ENCODE results near the gene CTIF.
"Not testable (repeated sequence)": the region's sequence is repeated elsewhere in the genome, so short reads cannot be mapped to it uniquely, and the experiment has no call there.

Gene CTIF

GRCh38 chr18:48643262-48643661 is 104.4 kb downstream of the CTIF start:
- DNase-seq: no peak
- no peak for ATAC-seq

- ATAC-seq (no peak), DNase-seq (no peak)
Observed at GRCh38 chr18:48644029-48644428, 105.2 kb downstream of the CTIF start.

- ATAC-seq (no peak), DNase-seq (no peak)
Observed at GRCh38 chr18:48645427-48646002, 106.7 kb downstream of the CTIF start.

- no peak for DNase-seq
- no peak for ATAC-seq
Observed at GRCh38 chr18:48646976-48647375, 108.1 kb downstream of the CTIF start.

DNA sequence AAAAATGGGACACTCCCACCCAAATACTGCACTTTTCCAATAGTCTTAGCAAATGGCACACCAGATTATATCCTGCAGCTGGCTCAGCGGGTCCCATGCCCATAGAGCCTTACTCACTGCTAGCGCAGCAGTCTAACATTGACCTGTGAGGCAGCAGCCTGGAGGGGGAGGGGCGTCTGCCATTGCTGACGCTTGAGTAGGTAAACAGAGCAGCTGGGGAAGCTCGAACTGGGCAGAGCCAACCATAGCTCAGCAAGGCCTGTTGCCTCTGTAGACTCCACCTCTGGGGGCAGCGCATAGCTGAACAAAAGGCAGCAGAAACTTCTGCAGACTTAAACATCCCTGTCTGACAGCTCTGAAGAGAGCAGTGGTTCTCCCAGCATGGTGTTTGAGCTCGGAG is 110.4 kb downstream of the CTIF start:
- DNase-seq (no peak), ATAC-seq (no peak)

GRCh38 chr18:48654591-48654990 is 115.8 kb downstream of the CTIF start:
- DNase-seq, ATAC-seq: not testable (repeated sequence)

DNA sequence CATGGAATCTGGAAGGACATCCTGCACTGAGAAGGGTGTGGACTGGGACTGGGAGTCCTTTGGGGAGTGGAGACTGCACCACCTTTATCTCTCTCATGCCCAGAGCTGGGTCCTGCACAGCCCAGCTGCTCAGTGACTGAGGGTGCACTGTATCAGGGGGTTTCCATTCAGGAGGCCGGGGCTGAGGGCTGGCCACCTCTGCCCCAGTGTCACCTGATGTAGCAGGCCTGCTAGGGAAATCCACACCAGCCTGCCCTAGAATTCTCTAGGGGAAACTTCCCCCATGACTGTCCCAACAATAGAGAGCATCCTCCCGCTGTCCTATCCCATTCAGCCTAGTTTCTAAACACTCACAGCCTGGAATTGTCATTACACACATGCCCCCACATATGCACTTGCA is 116.7 kb downstream of the CTIF start:
- no peak for DNase-seq
- no peak for ATAC-seq

DNA sequence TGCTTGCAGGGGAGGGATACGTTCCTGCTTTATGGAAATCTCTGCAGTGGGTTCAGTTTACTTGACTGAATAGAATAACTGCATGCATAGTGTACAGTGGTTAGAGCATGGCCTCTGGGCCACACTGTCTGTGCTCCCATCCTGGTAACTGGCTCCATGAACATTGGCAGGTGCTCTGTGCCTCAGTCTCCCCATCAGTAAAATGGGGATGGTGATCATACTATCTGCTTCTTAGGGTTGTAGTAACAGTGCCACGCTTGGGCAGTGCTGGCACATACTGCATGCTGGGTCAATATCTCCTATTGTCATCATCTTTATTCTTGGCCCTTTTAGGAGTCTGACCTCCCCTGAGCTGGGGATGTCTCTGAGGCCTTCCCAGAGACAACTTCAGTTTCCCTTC is 117.3 kb downstream of the CTIF start:
- ATAC-seq (no peak), DNase-seq (no peak)

- DNase-seq: no peak
- ATAC-seq: no peak
Observed at GRCh38 chr18:48656582-48656981, 117.8 kb downstream of the CTIF start.

- no peak for ATAC-seq
Observed at GRCh38 chr18:48657447-48658120, 118.8 kb downstream of the CTIF start.

GRCh38 chr18:48658721-48659120 is 119.9 kb downstream of the CTIF start:
- ATAC-seq (no peak), DNase-seq (no peak)

More at GRCh38 chr18:48657447-48658120, 118.8 kb downstream of the CTIF start:
- DNase-seq: no peak

DNA sequence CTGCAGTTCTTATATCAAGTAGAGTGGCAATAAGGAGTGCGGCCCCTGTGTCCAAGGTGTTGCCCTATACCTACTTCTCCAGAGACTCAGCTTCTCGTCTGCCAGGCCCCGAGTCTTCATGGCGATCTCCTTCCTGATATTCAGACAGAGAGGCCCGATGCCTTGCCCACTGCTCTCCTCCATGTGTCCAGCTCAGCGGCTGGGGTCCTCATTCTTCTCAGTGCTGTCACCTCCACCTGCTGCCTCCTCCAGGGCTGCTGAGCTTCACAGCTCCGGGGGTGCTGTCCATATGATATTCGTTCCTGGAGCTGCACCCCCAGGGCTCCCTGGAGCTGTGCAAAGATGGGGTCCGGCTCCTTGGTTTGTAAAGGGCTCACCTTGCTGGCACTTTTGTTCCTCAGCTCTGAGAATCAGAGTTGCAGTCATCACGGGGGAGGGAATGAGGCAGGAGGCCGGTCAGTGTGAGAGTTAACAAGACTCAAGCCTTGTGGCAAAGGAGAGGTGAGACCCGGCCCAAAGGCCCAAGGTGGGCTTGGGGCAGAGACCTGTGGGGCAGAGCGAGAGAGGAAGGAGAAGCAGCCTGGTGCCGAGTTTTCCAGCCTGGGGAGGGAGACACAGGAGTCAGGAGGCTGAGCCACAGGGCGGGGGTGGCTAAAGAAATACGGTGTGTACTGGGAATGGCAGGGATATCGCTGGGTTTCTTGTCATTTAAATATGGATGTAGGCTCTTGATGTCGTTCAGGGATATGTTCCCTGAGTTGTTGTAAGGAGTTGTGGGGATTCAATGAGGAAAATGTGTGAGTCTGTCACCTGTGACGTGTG is 120.6 kb downstream of the CTIF start:
- no peak for ATAC-seq
- DNase-seq: no peak

GRCh38 chr18:48660346-48661228 is 121.8 kb downstream of the CTIF start:
- no peak for DNase-seq

GRCh38 chr18:48661421-48661820 is 122.6 kb downstream of the CTIF start:
- DNase-seq: no peak
- ATAC-seq: no peak

More at GRCh38 chr18:48660346-48661228, 121.8 kb downstream of the CTIF start:
- ATAC-seq: no peak

DNA sequence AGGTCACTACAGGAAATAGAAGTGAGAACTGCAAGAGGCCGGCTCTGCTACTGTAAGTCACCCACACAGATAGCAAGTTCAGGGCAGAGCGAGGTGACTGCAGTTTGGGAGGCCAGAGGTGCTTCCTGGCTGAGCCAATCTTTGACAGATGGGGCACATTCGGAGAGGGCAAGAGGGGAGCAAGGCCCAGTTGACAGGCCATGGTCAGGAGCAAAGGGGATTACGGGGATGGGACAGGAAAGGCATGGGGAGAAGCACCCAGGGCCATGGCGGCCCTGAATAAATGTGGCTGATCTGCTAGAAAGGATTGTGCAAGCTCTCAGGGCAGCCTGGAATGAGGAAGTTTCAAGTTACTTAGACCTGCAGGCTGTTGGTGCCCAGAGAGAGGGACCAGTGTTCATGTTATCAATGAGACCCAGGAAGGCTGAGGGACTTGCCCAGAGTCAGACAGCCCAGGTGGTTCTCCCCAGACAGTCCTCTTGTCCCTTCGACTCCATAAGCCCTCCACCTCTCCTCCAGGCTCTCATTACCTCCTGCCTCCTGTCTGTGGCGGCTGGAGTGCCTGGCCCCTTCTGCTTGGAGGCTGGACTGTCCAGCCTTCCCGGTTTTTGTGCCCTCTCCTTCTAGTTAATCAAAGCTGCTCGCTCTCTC is 123.3 kb downstream of the CTIF start:
- ATAC-seq (no peak), DNase-seq (no peak)

- DNase-seq (no peak), ATAC-seq (no peak)
Observed at GRCh38 chr18:48663096-48663930, 124.5 kb downstream of the CTIF start.

GRCh38 chr18:48663931-48664847 is 125.4 kb downstream of the CTIF start:
- ATAC-seq (no peak), DNase-seq (peak; percentile 72)

DNA sequence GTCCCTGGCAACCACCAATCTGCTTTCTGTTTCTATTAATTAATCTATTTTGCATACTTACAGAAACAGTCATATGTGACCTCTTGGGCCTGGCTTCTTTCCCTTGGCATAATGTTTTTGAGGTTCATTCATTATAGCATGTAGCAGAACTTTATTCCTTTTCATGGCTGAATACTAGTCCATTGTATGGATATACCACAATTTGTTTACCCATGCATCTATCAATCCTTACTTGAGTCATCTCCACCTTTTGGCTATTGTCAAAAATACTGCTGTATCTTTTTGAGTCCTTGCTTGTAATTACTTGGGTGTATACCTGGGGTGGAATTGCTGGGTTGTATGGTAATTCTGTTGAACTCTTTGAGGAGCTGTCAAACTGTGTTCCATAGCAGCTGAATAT is 126.8 kb downstream of the CTIF start:
- DNase-seq: no peak
- ATAC-seq: no peak

GRCh38 chr18:48666613-48667012 is 127.8 kb downstream of the CTIF start:
- no peak for ATAC-seq

More at GRCh38 chr18:48666613-48667012, 127.8 kb downstream of the CTIF start:
- DNase-seq: no peak

Data from stimulated activated naive CD8-positive, alpha-beta T cell treated with anti-CD3 and anti-CD28 coated beads, Interleukin-15, Interleukin-2, amounts not matched to agents 100 U/mL and 50 U/mL, for 24 hours (primary cell).